Stomach (tissue), 9 donors: ENCODE data around the gene MYRIP. TPM values are rescaled to one million over a fixed set of nuclear protein-coding genes. Genes with fewer than 3 reads are reported as not detected.

Source experiments
- DNase-seq, 2 donors: peaks; one replicate each; pipeline versions ENCODE4 v3.0.0 to v3.0.0-alpha.2; 2013 to 2019
- H3K27ac ChIP-seq, 5 donors: fragments of 200-600 bp in 4 of 5; sonication (generic) in 4 of 5; one replicate each; pipeline ENCODE4 v1.5.1; 2013 to 2019; ENCODE audit warnings: mild to moderate bottlenecking in 1 of 5, moderate library complexity in 1 of 5
- H3K27me3 ChIP-seq, 3 donors: fragments of 200-600 bp; sonication (generic); one replicate each; pipeline ENCODE4 v1.5.1; 2017 to 2019; ENCODE audit warnings: mixed run types in 1 of 3
- H3K36me3 ChIP-seq, 4 donors: fragments of 200-600 bp; sonication (generic); 1 replicate in 3 of 4; 2 replicates in 1 of 4; pipeline ENCODE4 v1.5.1; 2016 to 2019
- H3K4me1 ChIP-seq, 4 donors: fragments of 200-600 bp; sonication (generic); one replicate each; pipeline ENCODE4 v1.5.1; 2016 to 2019
- H3K4me3 ChIP-seq, 4 donors: fragments of 200-600 bp; sonication (generic) in 3 of 4; one replicate each; pipeline ENCODE4 v1.5.1; 2016 to 2019; ENCODE audit warnings: mild to moderate bottlenecking in 1 of 4
- H3K9me3 ChIP-seq, 4 donors: fragments of 200-600 bp; sonication (generic); one replicate each; pipeline ENCODE4 v1.5.1; 2016 to 2019
- EP300 ChIP-seq: sonication (generic); formaldehyde crosslinking; IDR thresholded peaks from one replicate; pipeline ENCODE4 v1.6.1; 2017; ENCODE audit warnings: antibody characterized with exemption
- POLR2A ChIP-seq, 4 donors: fragments of 450-650 bp; IDR thresholded peaks; one replicate each; pipeline ENCODE4 v1.6.1; 2016; ENCODE audit warnings: antibody characterized with exemption in 4 of 4, control low read depth in 2 of 4, mild to moderate bottlenecking in 1 of 4, moderate library complexity in 1 of 4
- POLR2AphosphoS5 ChIP-seq, 3 donors: sonication (generic); formaldehyde crosslinking; IDR thresholded peaks; one replicate each; pipeline ENCODE4 v1.6.1; 2016; ENCODE audit warnings: antibody characterized with exemption in 3 of 3
- WGBS, 5 donors: extraction: QIAGEN DNeasy Blood & Tissue Kit in 3 of 5; methylation state at CpG; one replicate each; pipeline versions ENCODE4 v1.1.5 to v1.1.7; 2013 to 2018; 5-methylcytosine and 5-hydroxymethylcytosine counted together
- intact Hi-C: fragments of 100-400 bp; cut with DNase I; formaldehyde crosslinking; loops from one replicate; pipeline ENCODE4 v1.15.1; 2023; ENCODE audit warnings: low total_unique reads
- polyA plus RNA-seq, 3 donors: library from polyadenylated mRNA; stranded (reverse); fragments of 200-250 nt; gene quantifications; one replicate each; pipeline ENCODE4 v1.2.3, GENCODE V29; 2013
- total RNA-seq, 5 donors: library from RNA; depleted of rRNA; stranded (reverse); fragments of >200 nt; gene quantifications; one replicate each; pipeline versions ENCODE4 v1.1.0 to v1.2.3, GENCODE V29; 2014 to 2016
- TF ChIP-seq, protein P1 (sequence below), 7 experiments: fragments of 450-650 bp in 4 of 7; fragments of 200-600 bp in 3 of 7; sonication (generic) in 3 of 7; IDR thresholded peaks; one replicate each; pipeline ENCODE4 v1.5.1; 2016 to 2019; ENCODE audit warnings: antibody characterized with exemption in 7 of 7, control low read depth in 2 of 7, mild to moderate bottlenecking in 1 of 7
- donor health status: healthy with polysubstance abuse.
- donor health status: Bipolar disorder and iron deficiency.
- donor health status: healthy.

MYRIP gene
- total and polyA plus RNA-seq, 8 donors = 1.8 to 20.6 (median 6.8) TPM

DNA sequence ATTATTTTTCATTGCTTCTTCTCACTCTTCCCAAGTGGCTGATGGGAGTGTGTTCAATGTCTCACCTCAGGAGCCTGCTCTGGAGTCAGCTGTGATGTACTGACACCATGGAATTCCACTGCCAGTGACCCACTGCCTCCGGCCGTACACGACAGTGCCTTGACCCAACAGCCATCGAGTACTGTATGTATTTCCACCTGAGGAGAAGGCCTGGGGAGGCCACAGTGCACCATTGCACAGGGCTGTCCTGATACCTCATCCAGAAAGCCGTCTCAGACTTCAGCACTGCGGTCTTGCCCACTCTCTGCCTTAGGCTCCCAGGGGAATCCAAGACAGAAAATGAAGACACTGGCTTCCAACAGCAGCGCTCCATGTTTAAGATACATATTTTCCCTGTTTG lies 448.7 kb downstream of the MYRIP start:
- TF ChIP-seq, protein P1, sequence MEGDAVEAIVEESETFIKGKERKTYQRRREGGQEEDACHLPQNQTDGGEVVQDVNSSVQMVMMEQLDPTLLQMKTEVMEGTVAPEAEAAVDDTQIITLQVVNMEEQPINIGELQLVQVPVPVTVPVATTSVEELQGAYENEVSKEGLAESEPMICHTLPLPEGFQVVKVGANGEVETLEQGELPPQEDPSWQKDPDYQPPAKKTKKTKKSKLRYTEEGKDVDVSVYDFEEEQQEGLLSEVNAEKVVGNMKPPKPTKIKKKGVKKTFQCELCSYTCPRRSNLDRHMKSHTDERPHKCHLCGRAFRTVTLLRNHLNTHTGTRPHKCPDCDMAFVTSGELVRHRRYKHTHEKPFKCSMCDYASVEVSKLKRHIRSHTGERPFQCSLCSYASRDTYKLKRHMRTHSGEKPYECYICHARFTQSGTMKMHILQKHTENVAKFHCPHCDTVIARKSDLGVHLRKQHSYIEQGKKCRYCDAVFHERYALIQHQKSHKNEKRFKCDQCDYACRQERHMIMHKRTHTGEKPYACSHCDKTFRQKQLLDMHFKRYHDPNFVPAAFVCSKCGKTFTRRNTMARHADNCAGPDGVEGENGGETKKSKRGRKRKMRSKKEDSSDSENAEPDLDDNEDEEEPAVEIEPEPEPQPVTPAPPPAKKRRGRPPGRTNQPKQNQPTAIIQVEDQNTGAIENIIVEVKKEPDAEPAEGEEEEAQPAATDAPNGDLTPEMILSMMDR (IDR thresholded peaks at IDR 0.05) = no peak
- no peak for TF ChIP-seq POLR2AphosphoS5 (IDR thresholded peaks at IDR 0.05)
- TF ChIP-seq EP300 = no peak
- no peak for TF ChIP-seq POLR2A (IDR thresholded peaks at IDR 0.05)
- no peaks in the 10 kb centered on the region for H3K9me3 ChIP-seq
- H3K36me3 ChIP-seq = peaks cover 0 to 15% (median 9%) of the 10 kb centered on the region in 4 donors
- 83 to 95% (median 91%) methylated on average over 7 of the region's 7 CpGs for WGBS, 5 donors
- no peak overlapping the region for H3K27ac ChIP-seq
- intact Hi-C loops = no loop called here
- DNase-seq = no peak
- no peak overlapping the region for H3K4me3 ChIP-seq
- H3K27me3 ChIP-seq = no peaks in the 10 kb centered on the region
- no peaks in the 10 kb centered on the region for H3K4me1 ChIP-seq

- WGBS, 5 donors = 71 to 87% (median 84%) methylated on average over 1 of the region's 1 CpG
These were observed 449.1 kb downstream of the MYRIP start for GRCh38 chr3:40258555-40258954.

GRCh38 chr3:40262331-40262730 lies 452.9 kb downstream of the MYRIP start:
- no peaks in the 10 kb centered on the region for H3K9me3 ChIP-seq
- H3K36me3 ChIP-seq = peaks cover 0 to 9% (median 8%) of the 10 kb centered on the region in 4 donors
- intact Hi-C loops = no loop called here
- H3K27me3 ChIP-seq = no peaks in the 10 kb centered on the region
- DNase-seq = no peak
- H3K27ac ChIP-seq = no peak overlapping the region
- TF ChIP-seq, protein P1 (IDR thresholded peaks at IDR 0.05) = no peak
- TF ChIP-seq POLR2AphosphoS5 (IDR thresholded peaks at IDR 0.05) (no peak), POLR2A (IDR thresholded peaks at IDR 0.05) (no peak), EP300 (no peak)
- no peak overlapping the region for H3K4me3 ChIP-seq
- H3K4me1 ChIP-seq = no peaks in the 10 kb centered on the region

More at GRCh38 chr3:40258555-40258954, 449.1 kb downstream of the MYRIP start:
- Histone ChIP-seq H3K9me3 (no peaks in the 10 kb centered on the region), H3K27ac (no peak overlapping the region), H3K4me3 (no peak overlapping the region), H3K36me3 (peaks cover 0 to 15% (median 9%) of the 10 kb centered on the region in 4 donors), H3K27me3 (no peaks in the 10 kb centered on the region), H3K4me1 (no peaks in the 10 kb centered on the region)
- intact Hi-C loops = no loop called here
- no peak for TF ChIP-seq EP300
- DNase-seq = no peak

GRCh38 chr3:40264451-40264850 lies 455.0 kb downstream of the MYRIP start:
- Histone ChIP-seq H3K9me3 (no peaks in the 10 kb centered on the region), H3K36me3 (no peaks in the 10 kb centered on the region), H3K4me1 (no peaks in the 10 kb centered on the region), H3K27ac (no peak overlapping the region), H3K4me3 (no peak overlapping the region), H3K27me3 (no peaks in the 10 kb centered on the region)
- TF ChIP-seq POLR2A (IDR thresholded peaks at IDR 0.05) = no peak
- TF ChIP-seq EP300 = no peak
- TF ChIP-seq, protein P1 (IDR thresholded peaks at IDR 0.05) = no peak
- TF ChIP-seq POLR2AphosphoS5 (IDR thresholded peaks at IDR 0.05) = no peak
- 82 to 88% (median 83%) methylated on average over 1 of the region's 1 CpG for WGBS, 5 donors
- no peak for DNase-seq
- intact Hi-C loops = no loop called here

GRCh38 chr3:40265181-40265580 lies 455.8 kb downstream of the MYRIP start:
- H3K27ac ChIP-seq = no peak overlapping the region
- no peaks in the 10 kb centered on the region for H3K27me3 ChIP-seq
- TF ChIP-seq POLR2AphosphoS5 (IDR thresholded peaks at IDR 0.05) (no peak), EP300 (no peak), POLR2A (IDR thresholded peaks at IDR 0.05) (no peak)
- TF ChIP-seq, protein P1 (IDR thresholded peaks at IDR 0.05) = no peak
- no peak for DNase-seq
- H3K9me3 ChIP-seq = no peaks in the 10 kb centered on the region
- intact Hi-C loops = no loop called here
- H3K36me3 ChIP-seq = no peaks in the 10 kb centered on the region
- H3K4me1 ChIP-seq = no peaks in the 10 kb centered on the region
- no peak overlapping the region for H3K4me3 ChIP-seq
